ENCODE measurements around the gene ITGB1BP1. TPM values are rescaled to one million over a fixed set of nuclear protein-coding genes. Genes with fewer than 3 reads are reported as not detected.
A peak's percentile ranks its signal among the peaks of the same experiment; 100 is the strongest.

ITGB1BP1 gene
- total RNA-seq, 6 experiments from 2014 or later, result 205 to 238 (median 225) TPM

GRCh38 chr2:9375857-9376428 lies 47.4 kb downstream of the ITGB1BP1 start:
- H3K4me1 Mint-ChIP-seq (ENCODE audit: low read depth), result peaks cover 52% of the 10 kb centered on the region
- no peaks in the 10 kb centered on the region for H3K9me3 Mint-ChIP-seq
- no peak overlapping the region for H3K27ac Mint-ChIP-seq
- no peak for DNase-seq
- TF ChIP-seq CTCF (IDR thresholded peaks at IDR 0.05), result no peak
- peaks cover 35% of the 10 kb centered on the region for H3K36me3 Mint-ChIP-seq (ENCODE audit: low read depth)
- H3K4me3 Mint-ChIP-seq, result no peak overlapping the region
- peaks cover 11% of the 10 kb centered on the region for H3K27me3 Mint-ChIP-seq (ENCODE audit: insufficient read depth)

- TF ChIP-seq CTCF (IDR thresholded peaks at IDR 0.05), result no peak
- Mint-ChIP-seq H3K27me3 (ENCODE audit: insufficient read depth) (peaks cover 13% of the 10 kb centered on the region), H3K36me3 (ENCODE audit: low read depth) (peaks cover 46% of the 10 kb centered on the region), H3K27ac (peak overlapping the region; percentile 21; the same call in 1 of the 2 replicates), H3K9me3 (no peaks in the 10 kb centered on the region), H3K4me1 (ENCODE audit: low read depth) (peaks cover 62% of the 10 kb centered on the region), H3K4me3 (no peak overlapping the region)
- no peak for DNase-seq
These were observed 49.1 kb downstream of the ITGB1BP1 start for GRCh38 chr2:9374071-9374730.

DNA sequence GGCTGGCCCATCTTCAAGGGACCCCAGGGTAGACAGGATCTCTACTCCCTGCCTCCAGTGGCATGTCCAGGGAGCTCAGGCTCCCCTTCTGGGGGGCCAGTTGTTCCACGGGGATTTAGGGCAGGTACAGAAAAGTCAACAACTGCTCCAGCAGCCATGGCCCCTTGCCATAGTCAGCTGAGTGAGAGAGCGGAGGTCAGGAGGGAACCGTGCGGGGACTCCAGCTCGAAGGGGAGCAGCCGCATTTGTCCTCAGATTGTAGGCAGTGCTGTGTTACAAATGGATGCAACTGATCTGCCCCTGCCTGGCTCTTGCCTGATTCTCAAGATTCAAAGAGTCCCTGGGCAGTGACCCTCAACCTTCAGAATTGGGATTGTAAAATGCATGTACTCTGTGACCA lies 49.9 kb downstream of the ITGB1BP1 start:
- peaks cover 58% of the 10 kb centered on the region for H3K4me1 Mint-ChIP-seq (ENCODE audit: low read depth)

DNA sequence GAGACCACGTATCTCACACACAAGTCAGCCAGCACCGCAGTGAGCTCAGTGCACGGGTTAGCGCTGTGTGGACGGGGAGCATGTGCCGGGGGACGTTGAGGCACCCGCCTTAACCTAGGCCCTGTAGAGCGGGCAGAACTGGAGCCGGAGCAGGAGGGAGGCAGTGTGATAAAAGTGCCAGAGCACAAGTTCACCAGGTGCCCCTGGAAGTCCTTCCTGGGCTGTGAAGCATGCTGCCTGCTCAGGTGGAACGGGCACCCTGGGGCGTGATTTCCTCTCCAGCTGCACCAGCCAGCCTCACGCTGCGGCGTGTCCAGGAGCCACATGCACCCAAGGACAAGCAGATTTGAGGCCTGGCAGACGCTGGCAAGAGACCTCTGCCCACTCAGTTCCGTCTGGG lies 50.3 kb downstream of the ITGB1BP1 start:
- peaks cover 54% of the 10 kb centered on the region for H3K4me1 Mint-ChIP-seq (ENCODE audit: low read depth)
- TF ChIP-seq CTCF (IDR thresholded peaks at IDR 0.05), result no peak
- no peaks in the 10 kb centered on the region for H3K9me3 Mint-ChIP-seq
- H3K27ac Mint-ChIP-seq, result no peak overlapping the region
- no peak for DNase-seq
- peaks cover 11% of the 10 kb centered on the region for H3K27me3 Mint-ChIP-seq (ENCODE audit: insufficient read depth)
- H3K36me3 Mint-ChIP-seq (ENCODE audit: low read depth), result peaks cover 43% of the 10 kb centered on the region
- no peak overlapping the region for H3K4me3 Mint-ChIP-seq

More for the DNA sequence above, 49.9 kb downstream of the ITGB1BP1 start:
- Mint-ChIP-seq H3K9me3 (no peaks in the 10 kb centered on the region), H3K4me3 (no peak overlapping the region), H3K27me3 (ENCODE audit: insufficient read depth) (peaks cover 13% of the 10 kb centered on the region), H3K27ac (no peak overlapping the region), H3K36me3 (ENCODE audit: low read depth) (peaks cover 43% of the 10 kb centered on the region)
- DNase-seq, result no peak
- no peak for TF ChIP-seq CTCF (IDR thresholded peaks at IDR 0.05)

DNA sequence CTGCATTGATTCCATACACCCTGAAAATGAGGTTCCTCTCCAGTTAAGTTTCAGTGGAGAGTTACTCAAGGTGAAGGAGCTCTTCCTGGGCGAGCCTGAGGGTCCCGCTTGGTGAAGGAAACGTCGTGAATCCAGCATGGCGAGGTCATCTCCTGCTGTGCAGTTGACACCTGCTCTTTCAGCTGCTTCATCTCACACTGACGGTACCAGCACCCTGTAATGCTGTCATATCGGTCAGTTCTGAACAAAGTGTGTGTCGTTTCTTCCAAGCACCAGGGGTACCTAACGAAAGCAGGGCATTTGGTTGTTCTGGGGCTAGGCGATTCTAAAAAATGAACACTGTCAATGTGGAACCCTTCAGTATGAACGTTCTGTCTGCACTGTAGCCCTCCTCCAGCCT lies 52.6 kb downstream of the ITGB1BP1 start:
- peaks cover 36% of the 10 kb centered on the region for H3K4me1 Mint-ChIP-seq (ENCODE audit: low read depth)
- H3K9me3 Mint-ChIP-seq, result no peaks in the 10 kb centered on the region
- peak overlapping the region; percentile 66 for H3K4me3 Mint-ChIP-seq
- peaks cover 7% of the 10 kb centered on the region for H3K27me3 Mint-ChIP-seq (ENCODE audit: insufficient read depth)
- no peak for TF ChIP-seq CTCF (IDR thresholded peaks at IDR 0.05)
- H3K27ac Mint-ChIP-seq, result peak overlapping the region; percentile 90
- H3K36me3 Mint-ChIP-seq (ENCODE audit: low read depth), result peaks cover 59% of the 10 kb centered on the region
- DNase-seq, result no peak

Measured in HFFc6 (cell line).